HL-60/S4 (cell line): ENCODE data around the gene GALK2.

Experiments used
- in situ Hi-C: fragments of 300-500 bp; cut with MboI; formaldehyde crosslinking; loops from 2 replicates; pipeline ENCODE4 v1.14.3; 2022; ENCODE audit warnings: low sequenced_read_pairs

The GALK2 gene

DNA sequence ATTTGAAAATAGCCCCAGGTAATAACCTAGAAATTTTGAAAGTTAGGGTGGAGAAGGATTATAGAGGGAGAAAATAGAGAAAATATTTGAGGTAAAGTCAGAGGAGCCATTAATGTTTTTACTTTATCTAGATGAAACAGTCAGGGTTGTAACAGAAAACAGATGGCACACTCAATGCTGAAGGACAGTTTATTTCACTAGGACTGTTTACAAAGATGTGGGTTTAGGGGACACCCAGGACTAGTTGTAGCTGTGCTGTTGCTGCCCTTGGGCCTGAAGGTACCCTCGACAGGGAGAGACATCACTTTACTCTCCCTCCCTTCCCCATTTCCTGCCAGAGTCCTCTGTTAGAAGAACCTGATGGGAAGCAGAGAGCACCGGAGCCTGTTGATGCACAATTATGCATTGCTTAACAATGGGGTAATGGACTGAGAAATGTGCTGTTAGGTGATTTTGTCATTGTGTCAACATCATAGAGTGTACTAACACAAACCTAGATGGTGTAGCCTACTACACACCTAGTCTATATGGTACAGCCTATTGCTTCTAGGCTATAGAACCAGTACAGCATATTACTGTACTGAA lies 103.8 kb downstream of the GALK2 start:
- in situ Hi-C loops: no loop called here

DNA sequence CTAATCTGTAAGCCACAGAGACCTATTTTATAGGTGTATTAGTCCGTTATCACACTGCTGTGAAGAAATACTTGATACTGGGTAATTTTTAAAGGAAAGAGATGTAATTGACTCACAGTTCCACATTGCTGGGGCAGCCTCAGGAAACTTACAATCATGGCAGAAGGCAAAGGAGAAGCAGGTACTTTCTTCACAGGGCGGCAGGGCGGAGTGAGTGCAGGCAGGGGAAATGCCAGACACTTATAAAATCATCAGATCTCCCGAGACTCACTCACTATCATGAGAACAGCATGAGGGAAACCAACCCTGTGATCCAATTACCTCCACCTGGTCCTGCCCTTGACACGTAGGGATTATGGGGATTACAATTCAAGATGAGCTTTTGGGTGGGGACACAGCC lies 108.7 kb downstream of the GALK2 start:
- in situ Hi-C loops: no loop called here

DNA sequence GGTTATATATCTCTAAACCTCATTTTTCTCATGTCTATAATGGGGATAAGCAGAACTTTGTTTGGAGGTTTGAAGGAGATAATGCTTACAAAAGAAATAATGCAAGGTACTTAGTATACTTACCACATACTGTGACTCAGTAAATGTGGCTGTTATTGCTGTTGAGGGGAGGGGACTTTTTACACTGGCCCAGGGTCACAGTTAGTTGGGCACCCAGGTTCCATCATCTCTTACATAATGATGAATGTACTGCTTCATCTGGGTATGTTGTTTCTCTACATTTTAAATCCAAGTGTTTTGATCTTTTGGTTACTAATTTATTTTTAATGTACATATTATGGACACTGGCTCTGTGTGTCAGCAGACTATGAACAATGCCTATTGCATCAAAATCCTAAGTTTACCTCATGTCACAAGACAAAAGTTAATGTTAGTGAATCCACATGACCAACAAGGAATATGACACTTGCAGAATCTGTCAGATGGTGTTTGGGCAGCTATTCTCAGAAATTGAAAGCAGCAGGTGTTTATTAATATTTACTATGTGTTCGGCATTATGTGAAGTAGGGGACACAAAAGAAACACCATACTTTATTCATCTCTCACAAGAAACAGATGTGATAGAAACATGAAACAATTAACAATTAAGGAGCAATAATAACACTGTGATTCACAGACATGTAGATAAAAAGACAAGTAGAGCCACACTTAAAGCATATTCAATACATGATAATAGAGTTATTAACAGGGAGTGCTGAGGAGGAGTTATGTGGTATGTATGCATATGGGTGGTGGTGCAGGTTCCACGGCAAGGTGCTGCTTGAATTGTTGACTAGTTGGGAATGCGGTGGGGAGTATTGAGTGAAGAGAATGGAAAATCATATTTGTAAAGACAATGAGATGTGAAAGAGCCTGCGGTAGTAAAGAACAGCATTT lies 109.7 kb downstream of the GALK2 start:
- in situ Hi-C loops: no loop called here

DNA sequence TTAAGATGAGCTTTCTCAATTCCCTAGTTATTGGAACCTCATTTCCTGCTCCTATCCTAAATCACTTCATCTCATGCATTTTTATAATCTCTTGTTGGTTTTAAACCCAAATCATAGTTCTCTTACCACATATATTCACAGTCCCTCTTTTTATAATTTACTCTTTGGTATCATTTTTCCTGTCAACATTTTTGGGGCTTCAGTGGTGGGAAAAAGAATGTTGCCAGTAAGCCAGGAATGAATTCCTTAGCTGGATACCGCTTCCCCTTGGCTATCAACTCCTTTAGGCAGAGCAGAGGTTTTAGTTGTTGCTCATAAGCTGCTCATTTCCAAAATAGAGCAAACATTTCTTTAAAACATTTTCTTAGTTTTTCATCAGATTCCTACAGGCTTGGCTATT lies 112.3 kb downstream of the GALK2 start:
- in situ Hi-C loops: no loop called here

DNA sequence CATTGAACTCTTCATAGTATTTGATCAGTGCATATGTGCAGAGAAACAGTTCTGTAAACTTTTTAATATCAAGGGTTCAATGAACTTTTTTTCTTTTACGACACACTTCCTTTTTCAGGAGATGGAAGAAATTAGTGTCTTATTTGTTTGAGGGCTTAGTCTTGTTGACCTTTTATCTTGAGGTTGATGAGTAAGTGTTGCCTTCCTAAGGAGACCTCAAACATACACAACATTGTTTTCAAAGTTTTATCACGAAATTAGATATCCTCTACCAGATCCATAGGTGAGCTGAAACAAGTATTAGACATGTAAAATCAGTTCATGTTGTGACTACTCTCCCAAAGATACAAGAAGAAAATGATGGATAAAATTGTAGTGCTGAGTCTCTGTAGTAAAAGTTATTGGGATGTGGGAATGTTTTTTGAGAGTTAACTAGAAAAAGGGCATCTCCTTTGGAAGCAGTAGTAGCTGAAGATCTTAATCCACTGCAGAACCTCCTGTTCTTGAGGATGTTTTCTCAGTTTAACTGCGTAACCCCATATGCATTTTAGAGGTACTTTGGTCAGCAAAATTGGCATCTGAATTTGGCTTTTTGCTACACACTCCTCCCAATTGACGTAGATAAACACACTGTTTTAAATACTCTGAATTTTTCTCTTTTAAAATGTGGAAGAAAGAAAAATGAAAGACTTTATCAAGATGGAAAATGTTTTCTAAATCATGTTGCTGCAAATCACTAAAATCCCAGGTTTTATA lies 116.8 kb downstream of the GALK2 start:
- in situ Hi-C loops: no loop called here

DNA sequence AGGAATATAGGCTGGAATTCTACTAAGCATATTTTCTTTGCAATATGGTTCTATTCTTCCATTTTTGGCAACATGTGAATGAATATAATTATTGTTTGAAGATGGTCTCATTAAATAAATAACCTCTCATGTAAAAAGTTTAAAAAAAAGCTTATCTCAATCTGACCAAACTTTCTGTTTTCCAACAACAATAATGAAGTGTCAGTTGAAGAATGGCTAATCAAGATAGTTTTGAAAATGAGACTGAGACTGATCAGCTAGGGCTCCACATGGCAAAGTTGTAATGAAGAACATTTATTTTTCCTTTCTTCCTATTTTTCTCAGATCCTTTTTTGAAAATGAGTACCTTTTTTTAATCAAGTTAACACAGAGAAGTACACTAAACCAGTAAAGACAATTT lies 117.4 kb downstream of the GALK2 start:
- in situ Hi-C loops: no loop called here

DNA sequence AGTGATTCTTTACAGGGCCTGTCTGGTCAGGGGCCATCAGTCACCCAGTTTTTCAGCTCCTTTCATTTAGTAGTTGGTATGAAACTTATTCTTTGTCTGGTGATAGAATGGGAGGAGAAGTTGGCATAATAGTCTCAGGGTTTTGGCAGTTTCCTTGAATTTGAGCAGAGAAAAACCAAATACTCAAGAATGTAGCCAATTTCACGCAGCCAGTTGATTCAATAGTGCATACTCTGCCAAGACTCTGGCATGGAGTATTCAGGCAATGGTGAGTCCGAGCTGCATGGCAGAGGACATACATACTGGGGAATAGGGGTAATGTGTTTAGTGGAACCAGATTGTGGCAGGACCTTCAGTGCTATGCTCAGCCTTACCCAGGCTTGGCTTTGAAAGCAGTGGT lies 118.3 kb downstream of the GALK2 start:
- in situ Hi-C loops: no loop called here

DNA sequence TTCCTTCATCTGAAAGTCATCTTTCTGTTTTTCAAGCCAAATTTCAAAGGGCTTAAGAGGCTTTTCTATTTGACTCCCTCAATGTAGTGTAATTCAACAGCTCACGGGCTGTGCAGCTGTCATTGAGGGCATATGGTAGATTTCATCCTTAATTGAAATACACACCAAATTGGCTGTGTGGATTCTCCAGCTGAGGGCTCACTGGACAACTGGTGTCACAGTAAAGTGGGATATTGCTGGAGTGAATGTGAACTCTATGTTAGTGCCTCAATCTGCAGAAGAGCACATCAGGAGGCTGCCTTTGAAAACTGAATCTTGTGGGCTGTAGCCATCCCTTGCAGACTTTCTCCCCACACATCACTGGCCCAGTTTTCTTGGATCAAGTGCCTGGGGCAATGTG lies 120.1 kb downstream of the GALK2 start:
- in situ Hi-C loops: no loop called here

DNA sequence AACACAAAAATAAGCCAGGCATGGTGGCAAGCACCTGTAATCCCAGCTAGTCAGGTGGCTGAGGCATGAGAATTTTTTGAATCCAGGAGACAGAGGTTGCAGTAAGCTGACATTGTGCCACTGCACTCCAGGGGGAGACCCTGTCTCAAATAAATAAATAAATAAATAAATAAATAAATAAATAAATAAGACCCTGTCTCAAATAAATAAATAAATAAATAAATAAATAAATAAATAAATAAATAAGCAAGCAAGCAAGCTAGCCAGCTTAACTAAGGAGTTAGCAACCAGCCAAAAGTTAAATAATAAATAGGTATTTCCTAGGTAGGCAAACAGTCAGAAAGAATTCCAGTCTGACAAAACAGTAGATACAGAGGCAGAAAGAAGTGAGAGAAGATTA lies 123.9 kb downstream of the GALK2 start:
- in situ Hi-C loops: no loop called here

DNA sequence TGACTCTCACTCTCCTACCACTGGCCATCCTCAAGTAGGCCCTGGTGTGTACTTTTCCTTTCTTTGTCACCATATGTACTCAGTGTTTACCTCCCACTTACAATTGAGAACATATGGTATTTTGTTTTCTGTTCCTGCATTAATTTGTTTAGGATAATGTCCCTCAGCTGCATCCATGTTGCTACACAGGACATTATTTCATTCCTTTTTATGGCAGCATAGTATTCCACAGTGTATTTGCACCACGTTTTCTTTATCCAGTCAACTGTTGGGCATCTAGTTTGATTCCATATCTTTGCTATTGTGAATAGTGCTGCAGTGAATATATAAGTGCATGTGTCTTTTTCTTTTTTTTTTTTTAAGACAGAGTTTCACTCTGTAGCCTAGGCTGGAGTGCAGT lies 126.2 kb downstream of the GALK2 start:
- in situ Hi-C loops: no loop called here

DNA sequence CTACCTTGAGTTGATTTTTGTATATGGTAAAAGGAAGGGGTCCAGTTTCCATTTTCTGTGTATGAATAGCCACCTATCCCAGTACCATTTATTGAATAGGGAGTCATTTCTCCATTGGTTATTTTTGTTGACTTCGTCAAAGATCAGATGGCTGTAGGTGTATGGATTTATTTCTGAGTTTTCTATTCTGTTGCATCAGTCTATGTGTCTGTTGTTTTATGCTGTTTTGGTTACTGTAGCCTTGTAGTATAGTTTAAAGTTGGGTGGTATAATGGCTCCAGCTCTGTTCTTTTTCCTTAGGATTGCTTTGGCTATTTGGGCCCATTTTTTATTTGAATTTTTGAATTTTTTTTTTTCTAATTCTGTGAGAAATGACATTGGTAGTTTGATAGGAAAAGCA lies 127.5 kb downstream of the GALK2 start:
- in situ Hi-C loops: no loop called here

DNA sequence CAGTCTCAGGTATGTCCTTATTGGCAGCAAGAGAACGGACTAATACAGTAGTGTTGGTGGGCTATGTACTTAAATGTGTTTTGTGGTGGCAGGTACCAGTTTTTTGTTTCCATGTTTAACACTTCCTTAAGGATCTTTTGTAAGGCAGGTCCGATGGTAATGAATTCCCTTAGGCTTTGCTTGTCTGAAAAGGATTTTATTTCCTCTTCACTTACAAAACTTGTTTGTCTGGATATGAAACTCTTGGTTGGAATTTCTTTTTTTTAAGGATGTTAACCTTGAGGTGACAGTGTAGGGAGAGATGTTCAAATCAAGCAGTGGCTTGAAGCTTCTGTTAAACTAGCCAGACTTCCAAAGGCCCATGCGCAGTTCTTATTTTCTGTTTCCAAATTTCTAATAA lies 130.8 kb downstream of the GALK2 start:
- in situ Hi-C loops: no loop called here

DNA sequence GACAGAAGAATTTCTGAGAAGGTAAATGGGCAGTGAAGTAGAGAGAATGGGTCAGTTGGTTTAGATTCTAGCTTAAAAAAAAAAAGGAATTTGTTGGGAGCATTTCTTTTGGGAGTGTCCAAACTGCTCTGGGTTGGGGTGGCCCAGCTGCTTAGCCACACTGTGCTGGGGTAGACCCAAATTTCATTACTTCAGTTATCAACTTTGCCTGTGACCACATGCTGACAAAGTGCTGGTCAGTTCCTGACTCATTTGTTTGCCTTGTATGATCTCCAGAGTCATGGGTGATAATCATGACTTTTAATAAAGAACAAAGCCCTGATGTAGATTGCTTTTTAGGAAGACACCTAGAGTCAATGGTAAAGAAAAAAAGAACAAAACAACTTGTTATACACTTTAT lies 131.5 kb downstream of the GALK2 start:
- in situ Hi-C loops: no loop called here

DNA sequence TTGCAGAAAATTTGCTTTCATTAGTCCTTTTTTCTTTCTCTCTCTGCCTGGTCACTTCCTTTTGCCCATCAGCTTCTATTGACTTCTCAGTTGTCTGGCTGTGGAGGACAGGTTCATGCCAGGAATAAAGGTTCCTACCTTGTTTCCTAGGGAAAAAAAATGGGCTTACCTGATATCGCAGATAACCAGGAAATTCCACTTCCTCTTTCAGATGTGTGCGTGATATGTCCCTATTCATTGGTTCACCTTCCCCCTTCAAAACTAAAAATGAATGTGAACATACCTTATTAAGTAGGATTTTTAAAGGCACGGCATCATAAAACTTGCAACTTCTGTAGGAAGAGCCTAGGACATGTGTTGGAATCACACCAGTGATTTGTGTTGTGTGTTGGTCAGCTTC lies 133.0 kb downstream of the GALK2 start:
- in situ Hi-C loops: no loop called here

DNA sequence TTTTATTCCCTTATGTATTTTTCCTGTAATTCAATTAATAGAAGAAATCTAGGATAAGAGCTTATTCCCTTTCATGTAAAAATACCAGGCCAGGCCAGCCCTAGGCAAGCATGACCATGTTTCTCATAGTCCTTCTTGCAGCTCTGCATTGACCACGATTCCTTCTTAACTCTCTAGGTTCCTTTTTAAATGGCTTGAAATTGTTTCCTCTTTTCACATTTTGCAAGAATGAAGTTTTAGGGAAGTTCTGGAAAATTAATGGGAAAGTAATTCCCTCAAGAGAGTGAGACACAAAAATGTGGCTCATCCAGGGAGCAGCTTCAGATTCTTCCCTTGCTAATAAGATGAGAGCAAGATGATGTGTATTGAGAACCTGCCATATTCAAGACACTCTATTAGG lies 136.5 kb downstream of the GALK2 start:
- in situ Hi-C loops: no loop called here

DNA sequence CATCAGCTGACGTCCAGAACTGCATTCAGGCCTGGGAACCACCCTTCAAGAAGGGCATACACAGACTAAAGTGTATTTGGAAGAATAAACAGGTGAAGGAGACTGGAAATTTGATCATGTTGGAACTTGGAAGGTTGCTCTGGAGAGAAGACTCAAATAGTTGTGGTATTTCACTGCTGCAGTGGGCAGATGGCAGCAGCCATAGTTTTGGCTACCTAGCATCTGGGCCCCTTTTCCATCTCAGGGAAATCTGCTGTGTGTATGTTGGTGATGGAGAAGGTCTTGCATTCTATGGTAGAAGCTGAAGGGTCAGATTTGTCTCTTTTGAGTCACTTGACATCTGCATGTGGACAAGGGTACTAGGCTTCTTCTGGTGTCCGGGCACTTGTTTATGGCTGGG lies 138.6 kb downstream of the GALK2 start:
- in situ Hi-C loops: no loop called here

DNA sequence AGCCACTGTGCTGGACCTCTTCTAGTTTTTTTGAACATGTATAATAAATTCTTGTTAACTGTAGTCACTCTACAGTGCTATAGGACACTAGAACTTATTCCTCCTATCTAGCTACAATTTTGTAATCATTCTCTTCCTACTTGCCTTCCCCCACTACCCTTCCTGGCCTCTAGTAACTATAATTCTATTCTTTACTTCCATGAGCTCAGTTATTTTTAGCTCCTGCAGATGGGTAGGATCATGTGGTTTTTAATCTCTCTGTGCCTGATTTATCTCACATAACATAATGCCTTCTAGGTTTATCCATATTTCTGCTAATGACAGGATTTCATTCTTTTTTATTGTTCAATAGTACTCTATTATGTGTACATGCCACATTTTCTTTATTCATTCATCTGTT lies 139.8 kb downstream of the GALK2 start:
- in situ Hi-C loops: no loop called here

DNA sequence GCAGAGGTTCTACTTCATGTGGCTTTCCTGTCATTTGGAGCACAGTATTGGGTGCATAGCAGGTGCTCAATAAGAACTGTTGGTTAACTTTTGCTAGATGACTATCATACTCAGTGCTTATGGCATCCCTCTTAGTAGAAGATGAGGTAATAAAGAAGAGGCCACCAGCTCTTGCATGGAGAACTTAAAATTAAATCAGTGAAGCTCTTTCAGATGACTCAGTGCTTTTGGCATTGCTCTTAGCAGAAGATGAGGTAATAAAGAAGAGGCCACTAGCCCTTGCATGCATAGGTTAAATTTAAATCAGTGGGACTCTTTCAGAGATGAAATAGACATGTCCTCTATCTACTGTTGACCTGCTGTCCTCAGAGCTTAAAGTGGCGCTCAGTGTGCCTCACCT lies 143.6 kb downstream of the GALK2 start:
- in situ Hi-C loops: no loop called here

DNA sequence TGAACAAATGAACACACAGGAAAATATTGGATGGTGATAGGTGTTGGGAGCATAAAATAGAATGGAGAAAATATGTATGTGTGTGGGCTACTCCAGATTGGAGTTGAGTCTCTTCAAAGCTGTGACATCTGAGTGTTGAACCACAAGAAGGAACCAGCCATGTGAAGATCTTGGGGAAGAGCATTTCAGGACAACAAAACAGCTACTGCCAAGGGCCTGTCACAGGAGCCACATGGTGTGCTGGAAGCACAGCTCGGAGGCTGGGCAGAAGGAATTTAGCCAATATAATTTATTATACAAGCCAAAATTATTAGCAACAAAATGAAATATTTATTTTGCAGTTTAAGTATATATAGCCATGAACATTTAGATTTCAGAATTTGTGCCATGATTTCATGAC lies 144.7 kb downstream of the GALK2 start:
- in situ Hi-C loops: no loop called here

DNA sequence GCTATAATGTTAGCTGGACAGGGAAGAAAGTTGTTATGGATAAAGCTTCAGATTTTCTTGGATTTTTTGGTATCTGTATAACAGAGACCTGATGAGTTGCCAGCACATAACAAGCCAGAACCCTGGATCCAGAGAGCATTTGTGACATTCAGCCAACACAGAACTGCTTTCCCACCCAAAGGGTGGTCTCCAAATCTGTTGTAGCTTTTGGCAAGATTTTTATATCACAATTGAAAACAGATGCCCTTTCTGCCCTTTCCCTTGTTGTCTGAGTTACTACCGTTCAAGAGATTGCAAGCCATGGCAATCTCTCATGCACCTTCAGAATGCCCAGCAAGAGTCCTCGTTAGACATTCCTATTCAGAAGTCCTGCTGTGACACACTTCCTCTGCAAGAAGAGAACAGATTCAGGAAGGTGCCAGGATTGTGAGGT lies 145.4 kb downstream of the GALK2 start:
- in situ Hi-C loops: no loop called here

DNA sequence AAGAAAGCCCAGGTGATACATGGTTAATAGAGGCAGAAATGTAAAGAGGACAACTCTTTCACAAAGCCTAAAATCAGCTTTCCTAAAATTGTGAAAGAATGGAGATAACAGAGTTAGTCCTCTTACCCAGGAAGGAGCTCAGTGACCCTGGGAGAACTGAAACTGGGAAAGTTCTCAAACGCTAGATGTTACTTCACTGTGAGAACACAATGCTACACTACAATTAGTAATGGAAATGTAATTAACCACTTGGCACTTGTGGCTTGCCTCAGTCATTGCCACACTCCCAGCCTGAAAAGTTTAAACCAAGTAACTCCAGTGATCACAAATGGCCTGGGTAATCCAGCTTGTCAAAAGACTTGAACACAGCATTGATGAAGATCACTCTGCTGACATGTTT lies 150.3 kb downstream of the GALK2 start:
- in situ Hi-C loops: no loop called here

DNA sequence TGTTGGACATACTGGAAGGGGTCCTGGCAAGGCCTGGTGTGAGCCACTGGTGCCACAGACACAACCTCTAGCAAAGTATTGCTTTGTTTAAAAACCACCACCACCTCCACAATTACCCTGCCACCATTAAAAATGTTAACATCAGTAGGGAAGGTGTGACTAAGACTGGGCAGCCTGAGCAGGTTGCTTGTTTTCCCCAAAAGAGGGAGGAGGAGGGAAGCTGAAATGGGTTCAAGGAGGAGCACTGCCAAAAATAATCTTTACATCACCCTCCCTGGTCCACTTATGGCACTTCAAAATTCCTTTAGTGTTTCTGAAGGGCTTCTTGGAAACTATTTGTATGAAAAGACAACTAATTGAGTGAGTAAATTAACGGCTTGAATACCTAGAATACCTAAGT lies 153.2 kb downstream of the GALK2 start:
- in situ Hi-C loops: no loop called here
